IMR-90 (cell line): ENCODE data around the gene RAD23B. TPM values are rescaled to one million over a fixed set of nuclear protein-coding genes. Genes with fewer than 3 reads are reported as not detected.
A peak's percentile ranks its signal among the peaks of the same experiment; 100 is the strongest.

Experiments
- ATAC-seq: fragments of 200-7000 bp; cut with Tn5 transposase; 2 replicates; pipeline ENCODE4 v1.9.1; 2020; ENCODE audit warnings: low read depth, mild to moderate bottlenecking, moderate library complexity
- BruUV-seq: library from RNA; stranded (reverse); fragments of 400-500 nt; replicated peaks from 2 replicates; lab custom pipeline; 2021; lab: Mats Ljungman, UMichigan
- CTCF ChIA-PET: fragments of 300-600 bp; formaldehyde crosslinking; extraction: SDS; loops from one replicate; lab custom pipeline; 2021; ENCODE audit warnings: antibody characterized with exemption; lab: Yijun Ruan, JAX
- POLR2A ChIA-PET: fragments of 300-600 bp; sonication (Branson Sonifier 250); formaldehyde crosslinking; loops from one replicate; lab custom pipeline; 2022; ENCODE audit warnings: antibody characterized with exemption; ENCODE audit not compliant: unreplicated experiment; lab: Charles Lee
- DNase-seq: peaks from one replicate; pipeline ENCODE4 v3.0.0; 2013
- H2AFZ ChIP-seq: replicated peaks from 2 replicates; pipeline ENCODE3; 2013; ENCODE audit warnings: low read length, mild to moderate bottlenecking; ENCODE audit not compliant: poor library complexity
- H2AK5ac ChIP-seq: 2 replicates; pipeline ENCODE4 v1.6.1; 2013; ENCODE audit warnings: low read depth, low read length, inconsistent platforms
- H2AK9ac ChIP-seq: replicated peaks from 2 replicates; pipeline ENCODE3; 2013; ENCODE audit warnings: mild to moderate bottlenecking, low read depth, low read length, moderate library complexity; ENCODE audit not compliant: poor library complexity
- H2BK120ac ChIP-seq: 2 replicates; pipeline ENCODE4 v1.6.1; 2013; ENCODE audit warnings: low read depth, low read length, inconsistent platforms
- H2BK15ac ChIP-seq: 3 replicates; pipeline ENCODE4 v1.6.1; 2013; ENCODE audit warnings: low read depth, low read length, inconsistent platforms
- H2BK20ac ChIP-seq: 2 replicates; pipeline ENCODE4 v1.6.1; 2013; ENCODE audit warnings: low read depth, mild to moderate bottlenecking, inconsistent platforms, low read length, moderate library complexity
- H2BK5ac ChIP-seq: 2 replicates; pipeline ENCODE4 v1.6.1; 2013; ENCODE audit warnings: mild to moderate bottlenecking, low read depth, low read length, inconsistent platforms; ENCODE audit not compliant: poor library complexity, severe bottlenecking
- H3K14ac ChIP-seq: replicated peaks from 2 replicates; pipeline ENCODE4 v1.6.1; 2013; ENCODE audit warnings: low read depth, low read length, inconsistent platforms
- H3K18ac ChIP-seq: 2 replicates; pipeline ENCODE4 v1.6.1; 2013; ENCODE audit warnings: low read depth, low read length, control low read depth
- H3K23ac ChIP-seq: 2 replicates; pipeline ENCODE4 v1.6.1; 2013; ENCODE audit warnings: low read depth, low read length, inconsistent platforms
- H3K27ac ChIP-seq: 2 replicates; pipeline ENCODE4 v1.5.1; 2013; ENCODE audit warnings: mild to moderate bottlenecking, control low read depth, low read length; ENCODE audit not compliant: insufficient read depth
- H3K27me3 ChIP-seq: 2 replicates; pipeline ENCODE4 v1.6.1; 2013; ENCODE audit warnings: low read length; ENCODE audit not compliant: control insufficient read depth, insufficient read depth
- H3K36me3 ChIP-seq: 2 replicates; pipeline ENCODE4 v1.6.1; 2013; ENCODE audit warnings: low read length, mixed read lengths; ENCODE audit not compliant: control insufficient read depth, insufficient read depth
- H3K4ac ChIP-seq: 2 replicates; pipeline ENCODE4 v1.6.1; 2013; ENCODE audit warnings: low read depth, low read length, inconsistent platforms
- H3K4me1 ChIP-seq: 2 replicates; pipeline ENCODE4 v1.6.1; 2013; ENCODE audit warnings: low read length, mixed read lengths; ENCODE audit not compliant: control insufficient read depth, insufficient read depth
- H3K4me2 ChIP-seq: 2 replicates; pipeline ENCODE4 v1.6.1; 2013; ENCODE audit warnings: low read depth, mild to moderate bottlenecking, control low read depth, low read length, moderate library complexity
- H3K4me3 ChIP-seq: 2 replicates; pipeline ENCODE4 v1.5.1; 2013; ENCODE audit warnings: low read depth, mild to moderate bottlenecking, control low read depth, low read length, moderate library complexity; ENCODE audit not compliant: insufficient read depth
- H3K56ac ChIP-seq: 2 replicates; pipeline ENCODE4 v1.6.1; 2013; ENCODE audit warnings: low read length, inconsistent platforms; ENCODE audit not compliant: insufficient read depth; ENCODE audit errors: extremely low read depth
- H3K79me1 ChIP-seq, 2 experiments: 2 replicates each; pipeline ENCODE4 v1.6.1; 2013; ENCODE audit warnings: low read length in 2 of 2, inconsistent platforms in 1 of 2, low read depth in 1 of 2
- H3K9ac ChIP-seq: 2 replicates; pipeline ENCODE4 v1.6.1; 2013; ENCODE audit warnings: low read depth, low read length, control low read depth
- H3K9me1 ChIP-seq: 2 replicates; pipeline ENCODE4 v1.6.1; 2013; ENCODE audit warnings: low read length, inconsistent platforms; ENCODE audit not compliant: insufficient read depth
- H3K9me3 ChIP-seq: 2 replicates; pipeline ENCODE4 v1.6.1; 2013; ENCODE audit warnings: low read length; ENCODE audit not compliant: control insufficient read depth, insufficient read depth
- H4K20me1 ChIP-seq: 2 replicates; pipeline ENCODE4 v1.6.1; 2013; ENCODE audit warnings: low read length, inconsistent platforms; ENCODE audit not compliant: insufficient read depth
- H4K5ac ChIP-seq: 2 replicates; pipeline ENCODE4 v1.6.1; 2013; ENCODE audit warnings: mild to moderate bottlenecking, low read depth, low read length, control low read depth
- H4K8ac ChIP-seq, 2 experiments: 2 replicates each; pipeline ENCODE4 v1.6.1; 2013; ENCODE audit warnings: low read depth in 2 of 2, low read length in 2 of 2, control low read depth in 1 of 2, inconsistent platforms in 1 of 2
- H4K91ac ChIP-seq: 2 replicates; pipeline ENCODE4 v1.6.1; 2013; ENCODE audit warnings: low read depth, low read length, inconsistent platforms; ENCODE audit not compliant: insufficient read depth
- CHD1 ChIP-seq: IDR thresholded peaks from 2 replicates; pipeline ENCODE4 v1.6.1; 2012; ENCODE audit warnings: low read depth, low read length, improper control_type of control experiment
- ELK1 ChIP-seq: fragments of 150-350 bp; IDR thresholded peaks from 2 replicates; pipeline ENCODE4 v1.6.1; 2016; ENCODE audit warnings: low read depth, mild to moderate bottlenecking, low read length, moderate library complexity, borderline replicate concordance
- NFE2L2 ChIP-seq: fragments of 150-350 bp; IDR thresholded peaks from 2 replicates; pipeline ENCODE4 v1.6.1; 2016; ENCODE audit warnings: low read depth, mild to moderate bottlenecking, low read length
- POLR2A ChIP-seq: IDR thresholded peaks from 2 replicates; pipeline ENCODE4 v1.6.1; 2012; ENCODE audit warnings: mild to moderate bottlenecking, low read depth, low read length
- RCOR1 ChIP-seq: IDR thresholded peaks from 2 replicates; pipeline ENCODE4 v1.6.1; 2012; ENCODE audit warnings: mild to moderate bottlenecking, low read length, improper control_type of control experiment; ENCODE audit not compliant: insufficient replicate concordance
- USF2 ChIP-seq: fragments of 150-350 bp; IDR thresholded peaks from 2 replicates; pipeline ENCODE4 v1.6.1; 2017; ENCODE audit warnings: mild to moderate bottlenecking, antibody characterized with exemption, low read length, low read depth
- WGBS, 2 experiments: methylation state at CpG; one replicate each; pipeline versions ENCODE4 v1.1.5 to v1.1.7; 2013; ENCODE audit warnings: missing lambda C conversion rate in 2 of 2; ENCODE audit not compliant: insufficient read length in 1 of 2; ENCODE audit errors: extremely low coverage in 2 of 2; 5-methylcytosine and 5-hydroxymethylcytosine counted together
- dilution Hi-C: fragments of 300-500 bp; cut with HindIII; formaldehyde crosslinking; loops from one replicate; pipeline ENCODE4 v1.14.3; 2018; ENCODE audit warnings: low sequenced_read_pairs; ENCODE audit not compliant: unreplicated experiment
- in situ Hi-C: fragments of 300-500 bp; cut with MboI; formaldehyde crosslinking; loops from 3 replicates; pipeline ENCODE4 v1.14.3; 2019; ENCODE audit warnings: low sequenced_read_pairs, inconsistent platforms, mixed read lengths
- intact Hi-C: fragments of 100-400 bp; cut with micrococcal nuclease; formaldehyde crosslinking; loops from 2 replicates; pipeline ENCODE4 v1.10.0; 2022
- polyA plus RNA-seq, 3 experiments: library from polyadenylated mRNA; depleted of rRNA; stranded (reverse); fragments of >200 nt; gene quantifications; 2 replicates each; pipeline ENCODE4 v1.2.3, GENCODE V29; 2012; ENCODE audit warnings: low replicate concordance in 1 of 3
- total RNA-seq: library from RNA; depleted of rRNA; stranded (reverse); fragments of >200 nt; gene quantifications from 2 replicates; pipeline ENCODE4 v1.2.3, GENCODE V29; 2012
- TF ChIP-seq, protein P1 (sequence below): conservative IDR thresholded peaks from 2 replicates; pipeline ENCODE4 v1.5.1; 2012; ENCODE audit warnings: mild to moderate bottlenecking, low read depth, low read length, improper control_type of control experiment

The RAD23B gene
- total and polyA plus RNA-seq, 2 of the 4 experiments (the other 2 are of a cell fraction): 126 to 148 TPM

DNA sequence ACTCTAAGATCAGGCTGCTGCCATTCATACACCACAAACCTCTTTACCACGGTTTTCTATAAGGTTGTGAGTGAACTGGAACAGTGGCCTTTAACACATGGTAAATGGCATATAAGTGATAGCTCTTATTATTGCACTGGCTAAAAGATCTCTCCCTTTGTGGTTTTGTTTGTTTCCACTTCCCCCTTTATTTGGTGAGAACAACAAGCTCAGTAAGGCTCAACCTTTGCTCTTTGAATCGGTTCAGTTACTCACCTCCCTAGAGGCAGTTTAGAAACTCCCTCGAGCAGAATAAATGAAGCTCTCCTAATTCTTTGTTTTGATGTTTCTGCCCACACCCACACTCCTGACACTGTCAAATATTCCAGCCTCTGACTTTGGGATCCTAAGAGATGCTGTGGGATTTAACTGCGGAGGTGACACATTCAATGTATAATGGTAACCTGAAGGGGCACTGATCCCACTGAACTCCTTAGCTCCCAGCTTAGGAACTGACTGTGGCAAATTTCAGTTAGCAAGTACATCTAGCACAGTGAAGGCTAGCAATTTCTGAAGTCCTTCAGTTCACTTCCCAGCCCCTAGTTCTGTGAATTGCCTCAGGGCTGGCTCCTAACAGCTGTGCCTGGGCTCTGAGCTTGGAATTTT lies 22.5 kb upstream of the RAD23B start:
- Histone ChIP-seq H4K5ac (no peak overlapping the region), H2AK5ac (no peak overlapping the region), H3K4me3 (no peak overlapping the region), H4K20me1 (no peaks in the 10 kb centered on the region), H3K27me3 (no peaks in the 10 kb centered on the region), H3K18ac (peak overlapping the region; percentile 50; the same call in 1 of the 2 replicates), H3K79me1 (no peaks in the 10 kb centered on the region), H2AK9ac (no peak overlapping the region), H4K91ac (no peak overlapping the region), H3K56ac (no peak overlapping the region), H3K9ac (no peak overlapping the region), H3K4me2 (no peak overlapping the region), H2BK120ac (no peak overlapping the region), H3K4me1 (peaks cover 3% of the 10 kb centered on the region; the same call in 1 of the 2 replicates), H3K23ac (no peak overlapping the region), H3K4ac (no peak overlapping the region), H3K9me1 (no peaks in the 10 kb centered on the region), H3K14ac (0 out of 2 replicates have a peak overlapping the region, but pooled peaks have one; percentile 17), H3K9me3 (no peaks in the 10 kb centered on the region), H2BK20ac (no peak overlapping the region), H3K36me3 (no peaks in the 10 kb centered on the region), H3K27ac (no peak overlapping the region), H2AFZ (no peak overlapping the region), H2BK15ac (no peak overlapping the region), H2BK5ac (no peak overlapping the region), H4K8ac (0 out of 4 replicates have a peak overlapping the region, but pooled peaks of 1 of the 2 experiments have one; percentile 24)
- intact Hi-C loops (no loop called here), in situ Hi-C loops (no loop called here), dilution Hi-C loops (no loop called here)
- ATAC-seq (peak; percentile 59), DNase-seq (no peak)
- no TSS peak for BruUV-seq
- ChIA-PET CTCF (interaction anchor here (0.7 to 1.2 kb wide), 4 partner anchors 9 to 81 kb away, joined by 3 to 6 read pairs (median 3); no protein-coding TSS in a partner anchor), POLR2A (no interaction called here)
- TF ChIP-seq RCOR1: no peak
- TF ChIP-seq CHD1: no peak
- TF ChIP-seq ELK1: no peak
- no peak for TF ChIP-seq POLR2A
- TF ChIP-seq, protein P1, sequence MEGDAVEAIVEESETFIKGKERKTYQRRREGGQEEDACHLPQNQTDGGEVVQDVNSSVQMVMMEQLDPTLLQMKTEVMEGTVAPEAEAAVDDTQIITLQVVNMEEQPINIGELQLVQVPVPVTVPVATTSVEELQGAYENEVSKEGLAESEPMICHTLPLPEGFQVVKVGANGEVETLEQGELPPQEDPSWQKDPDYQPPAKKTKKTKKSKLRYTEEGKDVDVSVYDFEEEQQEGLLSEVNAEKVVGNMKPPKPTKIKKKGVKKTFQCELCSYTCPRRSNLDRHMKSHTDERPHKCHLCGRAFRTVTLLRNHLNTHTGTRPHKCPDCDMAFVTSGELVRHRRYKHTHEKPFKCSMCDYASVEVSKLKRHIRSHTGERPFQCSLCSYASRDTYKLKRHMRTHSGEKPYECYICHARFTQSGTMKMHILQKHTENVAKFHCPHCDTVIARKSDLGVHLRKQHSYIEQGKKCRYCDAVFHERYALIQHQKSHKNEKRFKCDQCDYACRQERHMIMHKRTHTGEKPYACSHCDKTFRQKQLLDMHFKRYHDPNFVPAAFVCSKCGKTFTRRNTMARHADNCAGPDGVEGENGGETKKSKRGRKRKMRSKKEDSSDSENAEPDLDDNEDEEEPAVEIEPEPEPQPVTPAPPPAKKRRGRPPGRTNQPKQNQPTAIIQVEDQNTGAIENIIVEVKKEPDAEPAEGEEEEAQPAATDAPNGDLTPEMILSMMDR: no peak
- no peak for TF ChIP-seq USF2
- no peak for TF ChIP-seq NFE2L2
- WGBS, 2 experiments: 20% methylated on average over 1 of the region's 4 CpGs; no CpG with 5 or more reads in 1 of the 2 experiments
